Panc1 (cell line): Measurements from ENCODE around the gene IL17D.

Source experiments
- CTCF ChIP-seq: fragments of 450-650 bp; IDR thresholded peaks from 2 replicates; pipeline ENCODE4 v1.5.1; 2017; ENCODE audit warnings: mild to moderate bottlenecking
- POLR2AphosphoS5 ChIP-seq: IDR thresholded peaks from 2 replicates; pipeline ENCODE4 v1.6.1; 2012; ENCODE audit warnings: mild to moderate bottlenecking, low read depth, low read length, moderate library complexity
- REST ChIP-seq, 2 experiments: IDR thresholded peaks; 2 replicates each; pipeline ENCODE4 v1.6.1; 2011 to 2012; ENCODE audit warnings: low read depth in 2 of 2, control low read depth in 1 of 2, low read length in 1 of 2, mild to moderate bottlenecking in 1 of 2, moderate library complexity in 1 of 2; ENCODE audit not compliant: insufficient read depth in 1 of 2

- TF ChIP-seq CTCF (no peak), REST (IDR thresholded peaks at IDR 0.05; ENCODE audit: insufficient read depth in 1 of 2, low read depth in 2 of 2, low read length in 1 of 2) (no peak), POLR2AphosphoS5 (no peak)
Observed at GRCh38 chr13:20696073-20696472, 7.4 kb upstream of the IL17D start.
